GM12878 (cell line): ENCODE measurements around the gene ELAVL1. TPM values are rescaled to one million over a fixed set of nuclear protein-coding genes. Genes with fewer than 3 reads are reported as not detected.

Experiments
- polyA plus RNA-seq, 11 experiments: library from polyadenylated mRNA; depleted of rRNA in 4 of 11; unstranded in 6 of 11; stranded (reverse) in 5 of 11; fragments of >200 nt; fragmentation: Nextera tagmentation in 4 of 11; fragmentation: Illumina TruSeq in 1 of 11; extraction: Ambion mirVana in 4 of 11; extraction: Trizol in 1 of 11; gene quantifications; 1 replicate in 1 of 11; 2 replicates in 10 of 11; pipeline versions ENCODE4 v1.2.1 to v1.2.3, GENCODE V29; 2011 to 2016; ENCODE audit warnings: inconsistent platforms in 2 of 11, missing spikeins in 2 of 11, low read depth in 1 of 11
- total RNA-seq, 4 experiments: library from RNA; depleted of rRNA in 3 of 4; stranded (reverse); fragments of >200 nt in 3 of 4; fragmentation: Illumina TruSeq in 1 of 4; extraction: Trizol in 1 of 4; gene quantifications; 2 replicates each; pipeline versions ENCODE4 v1.2.1 to v1.2.3, GENCODE V29; 2013 to 2021

ELAVL1 gene
- total and polyA plus RNA-seq, 10 of the 15 experiments (the other 5 are each of a cell fraction or from before 2014, with no cell fraction given): 7.4 to 155 (median 70.3) TPM

Other genes starting within 250 kb of the ELAVL1 start
Only the 7 nearest of the 12 such genes appear.
- not detected in 2 replicates for gene LRRC8E, start 117.1 kb downstream of the ELAVL1 start, total RNA-seq (2014; rRNA removed)
- gene LRRC8E, start 117.1 kb downstream of the ELAVL1 start, total RNA-seq (2014; rRNA removed; fragmentation: Illumina TruSeq; extraction: Trizol): not detected in 2 replicates
- 0.16 TPM in 1 of 2 replicates, not detected in the other for gene LRRC8E, start 117.1 kb downstream of the ELAVL1 start, total RNA-seq (2021)
- gene LRRC8E, start 117.1 kb downstream of the ELAVL1 start, polyA plus RNA-seq (2011; rRNA removed): 0.04 TPM in 1 of 2 replicates, not detected in the other
- not detected in 2 replicates for gene LRRC8E, start 117.1 kb downstream of the ELAVL1 start, polyA plus RNA-seq (2014; fragmentation: Illumina TruSeq; extraction: Trizol)
- not detected for gene LRRC8E, start 117.1 kb downstream of the ELAVL1 start, polyA plus RNA-seq (2014; fragmentation: Nextera tagmentation; extraction: Ambion mirVana)
- 0.11 and 0.32 TPM in 2 replicates for gene LRRC8E, start 117.1 kb downstream of the ELAVL1 start, polyA plus RNA-seq (2014; rRNA removed)
- under 1 TPM in 1 of 2 experiments, not detected in 1; 0.25 TPM for gene LRRC8E, start 117.1 kb downstream of the ELAVL1 start, polyA plus RNA-seq (2016; fragmentation: Nextera tagmentation; extraction: Ambion mirVana)
- 9.7 and 13.4 TPM in 2 replicates for gene MAP2K7, start 101.8 kb downstream of the ELAVL1 start, total RNA-seq (2014; rRNA removed)
- gene MAP2K7, start 101.8 kb downstream of the ELAVL1 start, total RNA-seq (2014; rRNA removed; fragmentation: Illumina TruSeq; extraction: Trizol): 4.8 and 5.5 TPM in 2 replicates
- 30.6 and 32.2 TPM in 2 replicates for gene MAP2K7, start 101.8 kb downstream of the ELAVL1 start, total RNA-seq (2021)
- 5.6 and 9.0 TPM in 2 replicates for gene MAP2K7, start 101.8 kb downstream of the ELAVL1 start, polyA plus RNA-seq (2011; rRNA removed)
- gene MAP2K7, start 101.8 kb downstream of the ELAVL1 start, polyA plus RNA-seq (2014; fragmentation: Illumina TruSeq; extraction: Trizol): 4.2 and 8.0 TPM in 2 replicates
- under 1 TPM; 0.34 to 0.95 TPM for gene MAP2K7, start 101.8 kb downstream of the ELAVL1 start, polyA plus RNA-seq (2014; fragmentation: Nextera tagmentation; extraction: Ambion mirVana)
- 25.9 and 31.2 TPM in 2 replicates for gene MAP2K7, start 101.8 kb downstream of the ELAVL1 start, polyA plus RNA-seq (2014; rRNA removed)
- 1 to 10 TPM; 3.5 to 4.5 TPM for gene MAP2K7, start 101.8 kb downstream of the ELAVL1 start, polyA plus RNA-seq (2016; fragmentation: Nextera tagmentation; extraction: Ambion mirVana)
- gene TGFBR3L, start 90.8 kb downstream of the ELAVL1 start, total RNA-seq (2014; rRNA removed): not detected in 2 replicates
- gene TGFBR3L, start 90.8 kb downstream of the ELAVL1 start, total RNA-seq (2014; rRNA removed; fragmentation: Illumina TruSeq; extraction: Trizol): not detected in 2 replicates
- gene TGFBR3L, start 90.8 kb downstream of the ELAVL1 start, total RNA-seq (2021): 0.16 and 0.23 TPM in 2 replicates
- gene TGFBR3L, start 90.8 kb downstream of the ELAVL1 start, polyA plus RNA-seq (2011; rRNA removed): not detected in 2 replicates
- gene TGFBR3L, start 90.8 kb downstream of the ELAVL1 start, polyA plus RNA-seq (2014; fragmentation: Illumina TruSeq; extraction: Trizol): not detected in 2 replicates
- not detected for gene TGFBR3L, start 90.8 kb downstream of the ELAVL1 start, polyA plus RNA-seq (2014; fragmentation: Nextera tagmentation; extraction: Ambion mirVana)
- gene TGFBR3L, start 90.8 kb downstream of the ELAVL1 start, polyA plus RNA-seq (2014; rRNA removed): 0.55 TPM in 1 of 2 replicates, not detected in the other
- under 1 TPM in 1 of 2 experiments, not detected in 1; 0.20 TPM for gene TGFBR3L, start 90.8 kb downstream of the ELAVL1 start, polyA plus RNA-seq (2016; fragmentation: Nextera tagmentation; extraction: Ambion mirVana)
- 16.0 and 16.8 TPM in 2 replicates for gene SNAPC2, start 85.3 kb downstream of the ELAVL1 start, total RNA-seq (2014; rRNA removed)
- 5.1 and 7.0 TPM in 2 replicates for gene SNAPC2, start 85.3 kb downstream of the ELAVL1 start, total RNA-seq (2014; rRNA removed; fragmentation: Illumina TruSeq; extraction: Trizol)
- gene SNAPC2, start 85.3 kb downstream of the ELAVL1 start, total RNA-seq (2021): 17.6 and 20.8 TPM in 2 replicates
- gene SNAPC2, start 85.3 kb downstream of the ELAVL1 start, polyA plus RNA-seq (2011; rRNA removed): 3.6 and 9.2 TPM in 2 replicates
- 0.86 and 5.4 TPM in 2 replicates for gene SNAPC2, start 85.3 kb downstream of the ELAVL1 start, polyA plus RNA-seq (2014; fragmentation: Illumina TruSeq; extraction: Trizol)
- 1 to 10 TPM in 1 of 2 experiments, under 1 TPM in 1; 0.19 to 1.0 TPM for gene SNAPC2, start 85.3 kb downstream of the ELAVL1 start, polyA plus RNA-seq (2014; fragmentation: Nextera tagmentation; extraction: Ambion mirVana)
- gene SNAPC2, start 85.3 kb downstream of the ELAVL1 start, polyA plus RNA-seq (2014; rRNA removed): 17.7 and 18.3 TPM in 2 replicates
- gene SNAPC2, start 85.3 kb downstream of the ELAVL1 start, polyA plus RNA-seq (2016; fragmentation: Nextera tagmentation; extraction: Ambion mirVana): 10 to 100 TPM; 15.9 to 19.7 TPM
- gene CTXN1, start 79.5 kb downstream of the ELAVL1 start, total RNA-seq (2014; rRNA removed): 0.11 and 0.23 TPM in 2 replicates
- gene CTXN1, start 79.5 kb downstream of the ELAVL1 start, total RNA-seq (2014; rRNA removed; fragmentation: Illumina TruSeq; extraction: Trizol): not detected in 2 replicates
- 1.0 and 1.1 TPM in 2 replicates for gene CTXN1, start 79.5 kb downstream of the ELAVL1 start, total RNA-seq (2021)
- not detected in 2 replicates for gene CTXN1, start 79.5 kb downstream of the ELAVL1 start, polyA plus RNA-seq (2011; rRNA removed)
- 0.04 TPM in 1 of 2 replicates, not detected in the other for gene CTXN1, start 79.5 kb downstream of the ELAVL1 start, polyA plus RNA-seq (2014; fragmentation: Illumina TruSeq; extraction: Trizol)
- not detected for gene CTXN1, start 79.5 kb downstream of the ELAVL1 start, polyA plus RNA-seq (2014; fragmentation: Nextera tagmentation; extraction: Ambion mirVana)
- 0.33 and 0.84 TPM in 2 replicates for gene CTXN1, start 79.5 kb downstream of the ELAVL1 start, polyA plus RNA-seq (2014; rRNA removed)
- under 1 TPM; 0.43 to 0.57 TPM for gene CTXN1, start 79.5 kb downstream of the ELAVL1 start, polyA plus RNA-seq (2016; fragmentation: Nextera tagmentation; extraction: Ambion mirVana)
- 52.6 and 65.7 TPM in 2 replicates for gene TIMM44, start 62.0 kb downstream of the ELAVL1 start, total RNA-seq (2014; rRNA removed)
- gene TIMM44, start 62.0 kb downstream of the ELAVL1 start, total RNA-seq (2014; rRNA removed; fragmentation: Illumina TruSeq; extraction: Trizol): 43.5 and 59.1 TPM in 2 replicates
- gene TIMM44, start 62.0 kb downstream of the ELAVL1 start, total RNA-seq (2021): 81.9 and 90.7 TPM in 2 replicates
- gene TIMM44, start 62.0 kb downstream of the ELAVL1 start, polyA plus RNA-seq (2011; rRNA removed): 36.8 and 37.3 TPM in 2 replicates
- 27.0 and 42.9 TPM in 2 replicates for gene TIMM44, start 62.0 kb downstream of the ELAVL1 start, polyA plus RNA-seq (2014; fragmentation: Illumina TruSeq; extraction: Trizol)
- gene TIMM44, start 62.0 kb downstream of the ELAVL1 start, polyA plus RNA-seq (2014; fragmentation: Nextera tagmentation; extraction: Ambion mirVana): 1 to 10 TPM; 6.6 to 10.0 TPM
- 76.3 and 94.1 TPM in 2 replicates for gene TIMM44, start 62.0 kb downstream of the ELAVL1 start, polyA plus RNA-seq (2014; rRNA removed)
- gene TIMM44, start 62.0 kb downstream of the ELAVL1 start, polyA plus RNA-seq (2016; fragmentation: Nextera tagmentation; extraction: Ambion mirVana): 10 to 100 TPM; 56.1 to 61.9 TPM
- 7.1 and 9.7 TPM in 2 replicates for gene CCL25, start 47.1 kb upstream of the ELAVL1 start, total RNA-seq (2014; rRNA removed)
- 6.6 and 7.3 TPM in 2 replicates for gene CCL25, start 47.1 kb upstream of the ELAVL1 start, total RNA-seq (2014; rRNA removed; fragmentation: Illumina TruSeq; extraction: Trizol)
- gene CCL25, start 47.1 kb upstream of the ELAVL1 start, total RNA-seq (2021): 10.4 and 11.3 TPM in 2 replicates
- 0.35 and 0.53 TPM in 2 replicates for gene CCL25, start 47.1 kb upstream of the ELAVL1 start, polyA plus RNA-seq (2011; rRNA removed)
- 9.3 and 11.9 TPM in 2 replicates for gene CCL25, start 47.1 kb upstream of the ELAVL1 start, polyA plus RNA-seq (2014; fragmentation: Illumina TruSeq; extraction: Trizol)
- gene CCL25, start 47.1 kb upstream of the ELAVL1 start, polyA plus RNA-seq (2014; fragmentation: Nextera tagmentation; extraction: Ambion mirVana): 1 to 10 TPM; 3.7 to 5.0 TPM
- gene CCL25, start 47.1 kb upstream of the ELAVL1 start, polyA plus RNA-seq (2014; rRNA removed): 12.0 and 13.2 TPM in 2 replicates
- gene CCL25, start 47.1 kb upstream of the ELAVL1 start, polyA plus RNA-seq (2016; fragmentation: Nextera tagmentation; extraction: Ambion mirVana): 1 to 10 TPM; 6.8 to 9.3 TPM